ENCODE data around the gene FIGN. TPM values are rescaled to one million over a fixed set of nuclear protein-coding genes. Genes with fewer than 3 reads are reported as not detected.

The FIGN gene
- total RNA-seq, 1 donor from 2014 or later, result 5.8 TPM

DNA sequence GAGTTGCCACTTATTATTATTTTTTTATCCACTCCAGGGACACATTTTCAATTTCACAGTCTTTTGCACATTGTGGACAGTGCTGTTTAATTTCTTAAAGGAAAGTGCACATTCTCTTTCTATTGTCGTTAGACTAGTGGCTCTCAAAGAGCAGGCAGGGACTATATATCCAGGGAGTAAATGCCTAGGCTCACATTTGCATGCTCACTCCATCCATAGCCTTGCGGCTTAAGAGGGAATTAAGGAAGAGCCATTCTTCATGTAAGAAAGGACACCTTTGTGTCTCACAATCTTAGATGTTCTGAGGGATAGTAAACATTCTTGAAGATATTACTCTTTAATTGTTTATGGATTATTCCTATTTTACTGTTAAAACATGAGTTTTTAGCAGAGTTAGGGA is 70.8 kb downstream of the FIGN start:
- H3K4me1 ChIP-seq, result no peaks in the 10 kb centered on the region
- TF ChIP-seq, protein P1, sequence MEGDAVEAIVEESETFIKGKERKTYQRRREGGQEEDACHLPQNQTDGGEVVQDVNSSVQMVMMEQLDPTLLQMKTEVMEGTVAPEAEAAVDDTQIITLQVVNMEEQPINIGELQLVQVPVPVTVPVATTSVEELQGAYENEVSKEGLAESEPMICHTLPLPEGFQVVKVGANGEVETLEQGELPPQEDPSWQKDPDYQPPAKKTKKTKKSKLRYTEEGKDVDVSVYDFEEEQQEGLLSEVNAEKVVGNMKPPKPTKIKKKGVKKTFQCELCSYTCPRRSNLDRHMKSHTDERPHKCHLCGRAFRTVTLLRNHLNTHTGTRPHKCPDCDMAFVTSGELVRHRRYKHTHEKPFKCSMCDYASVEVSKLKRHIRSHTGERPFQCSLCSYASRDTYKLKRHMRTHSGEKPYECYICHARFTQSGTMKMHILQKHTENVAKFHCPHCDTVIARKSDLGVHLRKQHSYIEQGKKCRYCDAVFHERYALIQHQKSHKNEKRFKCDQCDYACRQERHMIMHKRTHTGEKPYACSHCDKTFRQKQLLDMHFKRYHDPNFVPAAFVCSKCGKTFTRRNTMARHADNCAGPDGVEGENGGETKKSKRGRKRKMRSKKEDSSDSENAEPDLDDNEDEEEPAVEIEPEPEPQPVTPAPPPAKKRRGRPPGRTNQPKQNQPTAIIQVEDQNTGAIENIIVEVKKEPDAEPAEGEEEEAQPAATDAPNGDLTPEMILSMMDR (IDR thresholded peaks at IDR 0.05), result no peak
- intact Hi-C loops (cut with DNase I), result no loop called here
- no peak overlapping the region for H3K4me3 ChIP-seq
- no peak overlapping the region for H3K27ac ChIP-seq
- H3K9me3 ChIP-seq, result no peaks in the 10 kb centered on the region
- no peaks in the 10 kb centered on the region for H3K27me3 ChIP-seq (ENCODE audit: low read depth)
- H3K36me3 ChIP-seq, result no peaks in the 10 kb centered on the region
- DNase-seq (no peak), ATAC-seq (no peak)

DNA sequence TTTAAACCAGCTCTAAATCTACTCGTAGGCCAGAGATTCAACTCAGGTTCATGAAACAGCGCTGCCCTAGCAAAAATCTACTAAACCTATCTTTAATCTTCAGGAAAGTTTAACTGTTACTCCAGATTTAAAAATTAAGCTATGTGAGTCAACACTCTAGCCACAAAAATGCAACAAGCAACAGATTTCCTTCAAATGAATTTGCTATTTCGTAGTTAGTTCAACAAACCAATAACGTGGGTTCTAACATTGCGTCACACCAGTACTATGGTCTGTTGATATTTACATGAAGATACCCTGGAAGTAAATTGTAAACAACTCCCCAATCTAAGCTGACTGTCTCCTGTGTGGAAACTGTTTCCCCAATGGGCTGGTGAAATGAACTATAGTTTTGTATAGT is 71.2 kb downstream of the FIGN start:
- Histone ChIP-seq H3K27ac (no peak overlapping the region), H3K27me3 (ENCODE audit: low read depth) (no peaks in the 10 kb centered on the region), H3K4me3 (no peak overlapping the region), H3K4me1 (no peaks in the 10 kb centered on the region), H3K9me3 (no peaks in the 10 kb centered on the region), H3K36me3 (no peaks in the 10 kb centered on the region)
- no peak for ATAC-seq
- intact Hi-C loops (cut with DNase I), result no loop called here
- DNase-seq, result no peak
- TF ChIP-seq, protein P1 (IDR thresholded peaks at IDR 0.05), result no peak

DNA sequence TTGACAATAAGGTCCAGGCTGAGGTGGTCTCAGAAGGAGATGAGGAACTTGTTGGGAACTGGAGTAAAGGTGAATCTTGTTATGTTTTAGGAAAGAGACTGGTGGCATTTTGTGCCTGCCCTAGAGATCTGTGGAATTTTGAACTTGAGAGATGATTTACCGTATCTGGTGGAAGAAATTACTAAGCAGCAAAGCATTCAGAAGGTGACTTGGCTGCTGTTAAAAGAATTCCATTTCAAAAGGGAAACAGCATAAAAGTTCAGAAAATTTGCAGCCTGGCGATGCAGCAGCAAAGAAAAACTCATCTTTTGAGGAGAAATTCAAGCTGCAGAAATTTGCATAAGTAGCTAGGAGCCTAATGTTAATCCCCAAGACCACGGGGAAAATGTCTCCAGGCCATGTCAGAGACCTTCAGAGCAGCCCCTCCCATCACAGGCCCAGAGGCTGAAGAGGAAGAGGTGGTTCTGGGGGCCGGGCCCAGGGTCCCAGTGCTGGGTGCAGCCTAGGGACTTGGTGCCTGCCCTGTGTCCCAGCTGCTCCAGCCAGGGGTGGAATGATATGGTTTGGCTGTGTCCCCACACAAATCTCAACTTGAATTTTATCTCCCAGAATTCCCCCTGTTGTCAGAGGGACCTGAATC is 73.5 kb downstream of the FIGN start:
- Histone ChIP-seq H3K4me1 (no peaks in the 10 kb centered on the region), H3K9me3 (no peaks in the 10 kb centered on the region), H3K36me3 (no peaks in the 10 kb centered on the region), H3K4me3 (no peak overlapping the region), H3K27ac (no peak overlapping the region), H3K27me3 (ENCODE audit: low read depth) (no peaks in the 10 kb centered on the region)
- ATAC-seq, result no peak
- intact Hi-C loops (cut with DNase I), result no loop called here
- TF ChIP-seq, protein P1 (IDR thresholded peaks at IDR 0.05), result no peak
- DNase-seq, result no peak

DNA sequence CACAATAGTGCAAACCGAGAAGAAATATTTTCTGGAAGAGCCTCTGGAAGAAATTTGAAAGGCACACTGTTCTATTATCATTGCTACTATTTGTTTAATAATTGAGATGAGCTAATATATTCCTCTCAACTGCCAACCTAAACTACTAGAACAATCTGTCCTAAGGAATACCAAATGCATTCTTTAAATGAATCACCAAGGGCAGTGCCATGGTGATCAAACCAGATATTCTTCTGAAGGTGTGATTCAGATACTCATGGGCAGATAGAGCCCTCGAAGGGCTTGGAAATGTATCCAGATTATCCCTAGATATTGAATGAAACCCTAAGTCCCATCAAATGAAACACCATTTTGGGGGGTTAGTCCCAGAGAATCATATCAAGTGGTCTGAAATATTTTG is 76.6 kb downstream of the FIGN start:
- Histone ChIP-seq H3K36me3 (no peaks in the 10 kb centered on the region), H3K4me1 (no peaks in the 10 kb centered on the region), H3K27me3 (ENCODE audit: low read depth) (no peaks in the 10 kb centered on the region), H3K27ac (no peak overlapping the region), H3K9me3 (no peaks in the 10 kb centered on the region), H3K4me3 (no peak overlapping the region)
- ATAC-seq (no peak), DNase-seq (no peak)
- TF ChIP-seq, protein P1 (IDR thresholded peaks at IDR 0.05), result no peak
- intact Hi-C loops (cut with DNase I), result no loop called here

DNA sequence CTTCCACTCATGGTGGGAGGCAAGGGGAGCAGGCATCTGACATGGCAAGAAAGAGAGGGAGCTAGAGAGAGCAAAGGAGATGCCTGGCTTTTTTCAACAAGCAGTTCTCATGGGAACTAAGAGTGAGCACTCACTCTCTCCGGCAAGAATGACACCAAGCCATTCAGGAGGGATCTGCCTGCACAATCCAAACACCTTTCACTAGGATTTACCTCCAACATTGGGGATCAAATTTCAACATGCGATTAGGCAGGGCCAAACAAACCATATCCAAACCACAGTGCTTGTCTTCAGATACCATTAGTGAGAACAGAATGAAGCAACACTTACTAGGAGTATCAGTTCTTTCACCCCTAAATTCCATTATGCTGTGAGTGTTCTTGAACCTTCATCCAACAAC is 77.3 kb downstream of the FIGN start:
- TF ChIP-seq, protein P1 (IDR thresholded peaks at IDR 0.05), result no peak
- intact Hi-C loops (cut with DNase I), result no loop called here
- Histone ChIP-seq H3K36me3 (no peaks in the 10 kb centered on the region), H3K4me3 (no peak overlapping the region), H3K4me1 (no peaks in the 10 kb centered on the region), H3K9me3 (no peaks in the 10 kb centered on the region), H3K27ac (no peak overlapping the region), H3K27me3 (ENCODE audit: low read depth) (no peaks in the 10 kb centered on the region)
- ATAC-seq (no peak), DNase-seq (no peak)
